Gastroesophageal sphincter (tissue), 4 donors: ENCODE results near the gene ZNF778. TPM values are rescaled to one million over a fixed set of nuclear protein-coding genes. Genes with fewer than 3 reads are reported as not detected.
A peak's percentile ranks its signal among the peaks of the same experiment; 100 is the strongest.

ENCODE experiments used
- ATAC-seq: fragments of 150-250 bp; one replicate; pipeline ENCODE4 v1.9.1; 2016; ENCODE audit warnings: mild to moderate bottlenecking, moderate library complexity
- H3K27ac ChIP-seq, 4 donors: fragments of 200-600 bp; sonication (generic) in 3 of 4; 1 replicate in 3 of 4; 2 replicates in 1 of 4; pipeline ENCODE4 v1.5.1; 2016 to 2019
- H3K27me3 ChIP-seq: fragments of 200-600 bp; sonication (generic); one replicate; pipeline ENCODE4 v1.5.1; 2019
- H3K36me3 ChIP-seq, 2 donors: fragments of 200-600 bp; sonication (generic); one replicate each; pipeline ENCODE4 v1.5.1; 2019; ENCODE audit warnings: control low read depth in 1 of 2
- H3K4me1 ChIP-seq, 3 donors: fragments of 200-600 bp; sonication (generic); 1 replicate in 2 of 3; 2 replicates in 1 of 3; pipeline ENCODE4 v1.5.1; 2016 to 2019; ENCODE audit warnings: control low read depth in 2 of 3
- H3K4me3 ChIP-seq, 2 donors: fragments of 200-600 bp; sonication (generic); one replicate each; pipeline ENCODE4 v1.5.1; 2019; ENCODE audit warnings: mild to moderate bottlenecking in 1 of 2, moderate library complexity in 1 of 2
- H3K9me3 ChIP-seq, 3 donors: fragments of 200-600 bp; sonication (generic); one replicate each; pipeline ENCODE4 v1.5.1; 2017 to 2019; ENCODE audit warnings: control low read depth in 2 of 3
- EP300 ChIP-seq: sonication (generic); formaldehyde crosslinking; IDR thresholded peaks from one replicate; pipeline ENCODE4 v1.6.1; 2017; ENCODE audit warnings: antibody characterized with exemption, mild to moderate bottlenecking
- POLR2A ChIP-seq, 2 donors: fragments of 450-650 bp; IDR thresholded peaks; one replicate each; pipeline ENCODE4 v1.6.1; 2017; ENCODE audit warnings: antibody characterized with exemption in 2 of 2, mild to moderate bottlenecking in 2 of 2, moderate library complexity in 1 of 2
- POLR2AphosphoS5 ChIP-seq: sonication (generic); formaldehyde crosslinking; IDR thresholded peaks from one replicate; pipeline ENCODE4 v1.6.1; 2017; ENCODE audit warnings: antibody characterized with exemption
- whole genome bisulfite sequencing, 2 donors: methylation state at CpG; one replicate each; pipeline ENCODE4 v1.1.5; 2018; ENCODE audit warnings: low coverage in 1 of 2; 5-methylcytosine and 5-hydroxymethylcytosine counted together
- total RNA-seq, 4 donors: library from RNA; depleted of rRNA; stranded (reverse); fragments of >200 nt; gene quantifications; one replicate each; pipeline ENCODE4 v1.1.0, GENCODE V29; 2016
- TF ChIP-seq, protein P1 (sequence below), 4 experiments: fragments of 200-600 bp in 2 of 4; fragments of 450-650 bp in 2 of 4; sonication (generic) in 1 of 4; IDR thresholded peaks; one replicate each; pipeline ENCODE4 v1.5.1; 2017 to 2019; ENCODE audit warnings: antibody characterized with exemption in 4 of 4, mild to moderate bottlenecking in 2 of 4, moderate library complexity in 2 of 4

The ZNF778 gene
- total RNA-seq, 4 donors from 2014 or later, result 11.1 to 28.0 (median 12.4) TPM

DNA sequence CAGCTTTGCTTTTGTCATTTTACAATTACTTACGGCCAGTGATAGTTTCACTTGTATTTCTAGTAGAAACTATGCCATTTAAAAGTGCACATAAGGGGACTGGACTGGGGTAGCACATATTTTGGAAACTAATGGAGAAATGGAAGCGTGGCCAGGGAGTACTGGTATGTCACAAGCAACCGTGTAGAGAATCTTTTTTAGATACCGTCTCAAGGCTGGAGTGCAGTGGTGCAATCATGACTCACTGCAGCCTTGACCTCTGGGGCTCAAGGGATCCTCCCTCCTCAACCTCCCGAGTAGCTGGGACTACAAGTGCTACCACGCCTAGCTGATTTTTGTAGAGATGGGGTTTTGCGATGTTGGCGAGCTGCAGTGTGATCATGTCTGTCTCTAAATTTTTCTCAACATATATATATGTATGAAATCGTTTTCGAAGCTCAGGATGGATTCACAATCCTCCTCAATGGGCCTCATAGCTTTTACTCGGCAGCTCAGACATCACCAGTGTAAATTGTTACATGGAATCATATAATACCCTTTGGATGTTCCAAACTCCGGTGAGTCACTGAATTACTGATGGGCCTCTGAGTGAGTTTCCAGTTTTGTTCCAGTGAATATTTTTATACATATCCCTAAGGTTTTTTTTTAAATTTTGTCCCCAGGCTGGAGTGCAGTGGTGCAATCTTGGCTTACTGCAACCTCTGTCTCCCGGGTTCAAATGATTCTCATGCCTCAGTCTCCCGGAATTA is 51.7 kb downstream of the ZNF778 start:
- TF ChIP-seq, protein P1, sequence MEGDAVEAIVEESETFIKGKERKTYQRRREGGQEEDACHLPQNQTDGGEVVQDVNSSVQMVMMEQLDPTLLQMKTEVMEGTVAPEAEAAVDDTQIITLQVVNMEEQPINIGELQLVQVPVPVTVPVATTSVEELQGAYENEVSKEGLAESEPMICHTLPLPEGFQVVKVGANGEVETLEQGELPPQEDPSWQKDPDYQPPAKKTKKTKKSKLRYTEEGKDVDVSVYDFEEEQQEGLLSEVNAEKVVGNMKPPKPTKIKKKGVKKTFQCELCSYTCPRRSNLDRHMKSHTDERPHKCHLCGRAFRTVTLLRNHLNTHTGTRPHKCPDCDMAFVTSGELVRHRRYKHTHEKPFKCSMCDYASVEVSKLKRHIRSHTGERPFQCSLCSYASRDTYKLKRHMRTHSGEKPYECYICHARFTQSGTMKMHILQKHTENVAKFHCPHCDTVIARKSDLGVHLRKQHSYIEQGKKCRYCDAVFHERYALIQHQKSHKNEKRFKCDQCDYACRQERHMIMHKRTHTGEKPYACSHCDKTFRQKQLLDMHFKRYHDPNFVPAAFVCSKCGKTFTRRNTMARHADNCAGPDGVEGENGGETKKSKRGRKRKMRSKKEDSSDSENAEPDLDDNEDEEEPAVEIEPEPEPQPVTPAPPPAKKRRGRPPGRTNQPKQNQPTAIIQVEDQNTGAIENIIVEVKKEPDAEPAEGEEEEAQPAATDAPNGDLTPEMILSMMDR (IDR thresholded peaks at IDR 0.05), result no peak
- TF ChIP-seq POLR2AphosphoS5, result no peak
- TF ChIP-seq EP300, result no peak
- TF ChIP-seq POLR2A (IDR thresholded peaks at IDR 0.05), result no peak
- 72 to 73% methylated on average over 6 to 12 of the region's 14 CpGs for WGBS, 2 donors

DNA sequence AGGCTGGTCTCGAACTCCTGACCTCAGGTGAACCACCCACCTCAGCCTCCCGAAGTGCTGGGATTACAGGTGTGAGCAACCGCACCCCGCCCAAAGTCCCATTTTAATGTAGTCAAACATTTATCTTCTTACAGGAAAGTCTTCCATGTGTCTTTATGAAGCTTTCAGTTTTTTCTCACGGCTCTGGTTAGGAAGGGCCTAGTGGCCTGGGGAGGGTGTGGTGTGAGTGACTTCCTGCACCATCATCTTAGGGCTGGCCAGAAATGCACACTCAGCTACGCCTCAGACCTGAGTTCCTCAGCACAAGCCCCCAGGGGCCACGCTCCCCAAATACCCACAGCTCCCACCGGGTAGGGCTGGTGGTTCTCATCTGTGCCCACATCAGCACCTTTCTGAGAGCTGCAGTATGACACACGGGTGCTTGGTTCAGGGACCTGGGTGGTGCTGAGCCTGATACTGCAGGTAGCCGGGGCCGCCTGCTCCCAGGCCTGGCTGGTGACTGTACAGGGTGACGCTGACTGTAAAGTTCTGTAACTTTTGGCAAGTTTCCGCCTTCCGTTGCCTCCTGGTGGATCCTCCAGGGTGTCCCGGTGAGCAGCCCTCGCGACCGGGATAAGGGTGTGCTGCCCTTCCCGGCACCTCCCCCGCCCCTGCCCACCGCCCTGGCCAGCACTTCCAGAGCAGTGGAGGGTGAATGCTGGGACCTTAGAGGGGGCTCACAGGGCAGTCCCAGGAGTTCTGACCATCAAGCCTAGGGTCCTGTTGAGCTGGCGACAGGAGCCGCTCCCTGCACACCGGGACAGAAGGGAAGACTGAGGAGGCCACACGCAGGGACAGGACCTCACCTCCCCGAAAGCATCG is 52.5 kb downstream of the ZNF778 start:
- no peaks in the 10 kb centered on the region for H3K9me3 ChIP-seq
- TF ChIP-seq EP300, result no peak
- TF ChIP-seq, protein P1 (IDR thresholded peaks at IDR 0.05), result no peak
- no peak for TF ChIP-seq POLR2AphosphoS5
- TF ChIP-seq POLR2A (IDR thresholded peaks at IDR 0.05), result no peak
- no peaks in the 10 kb centered on the region for H3K4me1 ChIP-seq
- WGBS, 2 donors, result 90 to 93% methylated on average over 3 to 6 of the region's 27 CpGs
- H3K27ac ChIP-seq, result peak overlapping the region in 2 of 4 donors; percentile 25 to 31
- H3K36me3 ChIP-seq, result peaks cover 0 to 92% of the 10 kb centered on the region in 2 donors
- no peak overlapping the region for H3K4me3 ChIP-seq
- no peaks in the 10 kb centered on the region for H3K27me3 ChIP-seq
- no peak for ATAC-seq

More for the DNA sequence above, 51.7 kb downstream of the ZNF778 start:
- Histone ChIP-seq H3K9me3 (no peaks in the 10 kb centered on the region), H3K4me3 (no peak overlapping the region), H3K36me3 (peaks cover 0 to 90% of the 10 kb centered on the region in 2 donors), H3K27me3 (no peaks in the 10 kb centered on the region), H3K27ac (peak overlapping the region in 3 of 4 donors; percentile 14 to 59 (median 28)), H3K4me1 (no peaks in the 10 kb centered on the region)
- peak; percentile 76 for ATAC-seq

DNA sequence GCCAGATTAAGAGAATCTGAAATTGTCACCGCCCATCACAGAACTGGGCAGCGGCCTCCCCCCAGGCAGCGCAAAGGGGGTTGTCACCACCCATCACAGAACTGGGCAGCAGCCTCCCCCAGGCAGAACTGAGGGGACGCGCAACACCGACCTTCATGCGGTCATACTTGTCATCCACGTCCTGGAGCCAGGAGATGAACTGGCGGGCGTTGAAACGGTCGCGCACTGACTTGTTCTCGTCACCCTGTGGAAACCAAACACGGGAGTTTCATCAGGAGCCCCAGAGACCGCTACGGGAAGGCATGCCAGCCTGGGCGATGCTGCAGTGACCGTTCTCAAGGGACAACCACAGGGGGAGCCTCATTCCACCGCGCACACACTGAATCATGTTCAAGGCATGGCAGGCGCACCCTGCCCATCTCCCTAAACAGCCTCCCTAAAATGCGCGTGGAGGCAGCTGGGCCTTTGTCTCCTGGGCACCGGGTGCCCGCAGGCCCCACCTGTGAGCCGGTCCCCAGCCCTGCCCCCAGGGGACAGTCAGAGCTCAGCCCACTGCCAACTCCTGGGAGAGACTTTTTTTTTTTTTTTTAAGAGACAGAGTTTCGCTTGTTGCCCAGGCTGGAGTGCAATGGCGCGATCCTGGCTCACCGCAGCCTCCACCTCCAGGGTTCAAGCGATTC is 53.3 kb downstream of the ZNF778 start:
- Histone ChIP-seq H3K27ac (no peak overlapping the region), H3K36me3 (peaks cover 0 to 92% of the 10 kb centered on the region in 2 donors), H3K9me3 (no peaks in the 10 kb centered on the region), H3K27me3 (no peaks in the 10 kb centered on the region), H3K4me3 (no peak overlapping the region), H3K4me1 (no peaks in the 10 kb centered on the region)
- WGBS, 2 donors, result 81 to 97% methylated on average over 5 to 6 of the region's 32 CpGs
- TF ChIP-seq, protein P1 (IDR thresholded peaks at IDR 0.05), result no peak
- TF ChIP-seq EP300 (no peak), POLR2AphosphoS5 (no peak), POLR2A (IDR thresholded peaks at IDR 0.05) (no peak)
- no peak for ATAC-seq

DNA sequence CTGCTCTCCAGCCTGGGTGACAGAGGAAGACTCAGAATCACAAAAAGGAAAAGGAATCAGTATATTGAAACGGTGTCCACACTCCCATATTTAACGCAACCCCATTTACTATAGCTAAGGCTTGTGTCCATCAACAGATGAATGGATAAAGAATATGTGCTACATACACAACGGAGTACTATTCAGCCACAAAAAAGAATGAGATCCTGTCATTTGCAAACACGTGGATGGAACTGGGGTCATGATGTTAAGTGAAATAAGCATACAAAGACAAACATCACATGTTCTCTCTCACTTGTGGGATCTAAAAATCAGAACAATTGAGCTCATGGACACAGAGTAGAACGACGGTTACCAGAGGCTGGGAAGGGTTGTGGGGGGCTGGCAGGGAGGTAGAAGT is 55.1 kb downstream of the ZNF778 start:
- WGBS, 2 donors, result 94% methylated on average over 4 to 6 of the region's 6 CpGs
- Histone ChIP-seq H3K9me3 (no peaks in the 10 kb centered on the region), H3K36me3 (peaks cover 0 to 93% of the 10 kb centered on the region in 2 donors), H3K27me3 (no peaks in the 10 kb centered on the region), H3K4me1 (no peaks in the 10 kb centered on the region), H3K27ac (no peak overlapping the region), H3K4me3 (no peak overlapping the region)
- TF ChIP-seq POLR2AphosphoS5 (no peak), POLR2A (IDR thresholded peaks at IDR 0.05) (no peak), EP300 (no peak)
- TF ChIP-seq, protein P1 (IDR thresholded peaks at IDR 0.05), result no peak
- no peak for ATAC-seq
